Lung microvascular endothelial cell (primary cell): ENCODE data around the gene ZNF654. TPM values are rescaled to one million over a fixed set of nuclear protein-coding genes. Genes with fewer than 3 reads are reported as not detected.
"Not testable (repeated sequence)": the region's sequence is repeated elsewhere in the genome, so short reads cannot be mapped to it uniquely, and the experiment has no call there.

Experiments used
- DNase-seq, 2 donors: peaks; one replicate each; pipeline versions ENCODE4 v3.0.0 to v3.0.0-alpha.2; 2010; ENCODE audit warnings: low read depth in 2 of 2
- total RNA-seq: library from RNA; depleted of rRNA; stranded (reverse); fragments of >200 nt; gene quantifications from 2 replicates; pipeline ENCODE4 v1.2.1, GENCODE V29; 2014

Gene ZNF654
- total RNA-seq: 8.9 and 11.9 TPM in 2 replicates

DNA sequence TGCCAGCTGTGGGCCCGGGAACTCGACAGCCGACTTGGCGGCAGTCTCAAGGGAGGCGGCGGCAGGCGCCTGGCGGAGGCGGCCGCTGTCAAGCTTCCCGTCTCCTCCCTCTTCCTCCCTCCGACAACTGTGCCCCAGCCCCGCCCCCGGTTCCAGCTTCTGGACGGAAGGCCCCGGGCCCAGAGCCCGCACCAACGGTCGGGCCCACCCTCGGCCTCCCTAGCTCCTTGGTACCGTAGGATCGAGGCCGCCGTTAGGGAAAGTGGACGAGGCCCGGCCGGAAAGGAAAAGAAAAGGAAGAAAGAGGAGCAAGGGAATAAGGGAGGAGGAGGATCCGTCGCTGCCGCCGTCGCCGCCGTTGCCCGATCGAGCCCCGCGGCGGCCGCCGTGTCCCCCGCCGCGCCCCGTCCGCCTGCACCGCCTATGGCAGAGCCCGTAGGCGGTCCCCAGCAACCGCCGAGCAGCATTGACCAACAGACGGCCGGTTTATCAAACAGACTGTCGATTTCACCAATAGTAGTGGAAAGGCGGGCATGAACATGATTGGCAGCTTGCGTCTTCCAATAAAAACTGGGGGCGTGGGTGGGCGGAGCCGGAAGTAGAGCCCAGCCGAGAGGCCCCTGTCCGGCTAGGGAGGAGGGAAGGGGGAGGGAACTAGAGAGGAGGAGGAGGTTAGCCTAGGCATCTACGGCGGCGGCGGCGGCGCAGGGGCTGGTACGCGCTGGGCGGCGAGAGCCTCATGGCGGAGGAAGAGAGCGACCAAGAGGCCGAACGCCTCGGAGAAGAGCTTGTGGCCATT is at the start of gene ZNF654, which contains the start of gene CGGBP1:
Gene ZNF654, plus strand, starts transcription at position 675 of the 799 bp plus-strand sequence. Its CDS starts 65 bp downstream, at position 740.
Gene CGGBP1, minus strand, starts transcription at position 425 of the 799 bp plus-strand sequence. CDS start 3,029 bp downstream, outside the sequence.
- peak; percentile 99 for DNase-seq

- DNase-seq: no peak
Observed at GRCh38 chr3:88010810-88011209, 48.2 kb upstream of the ZNF654 start.

DNA sequence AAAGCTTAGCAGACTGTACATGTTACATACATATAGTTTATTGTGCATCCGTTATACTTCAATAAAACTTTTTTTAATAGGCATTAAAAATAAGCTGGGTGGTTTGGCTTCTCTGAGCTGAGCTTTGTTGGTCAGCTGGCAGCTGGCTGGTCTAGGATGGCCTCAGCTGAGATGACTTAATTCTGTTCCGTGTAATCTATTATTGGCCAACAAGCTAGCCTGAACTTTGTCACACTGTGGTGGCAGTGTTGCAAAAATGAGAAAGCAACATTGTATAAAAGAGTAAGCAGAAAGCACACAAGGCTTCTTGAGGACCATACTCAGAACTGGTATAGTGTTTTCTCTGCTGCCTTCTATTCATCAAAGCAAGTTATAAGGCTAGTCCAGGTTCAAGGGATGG is 45.5 kb upstream of the ZNF654 start:
- DNase-seq: no peak

DNA sequence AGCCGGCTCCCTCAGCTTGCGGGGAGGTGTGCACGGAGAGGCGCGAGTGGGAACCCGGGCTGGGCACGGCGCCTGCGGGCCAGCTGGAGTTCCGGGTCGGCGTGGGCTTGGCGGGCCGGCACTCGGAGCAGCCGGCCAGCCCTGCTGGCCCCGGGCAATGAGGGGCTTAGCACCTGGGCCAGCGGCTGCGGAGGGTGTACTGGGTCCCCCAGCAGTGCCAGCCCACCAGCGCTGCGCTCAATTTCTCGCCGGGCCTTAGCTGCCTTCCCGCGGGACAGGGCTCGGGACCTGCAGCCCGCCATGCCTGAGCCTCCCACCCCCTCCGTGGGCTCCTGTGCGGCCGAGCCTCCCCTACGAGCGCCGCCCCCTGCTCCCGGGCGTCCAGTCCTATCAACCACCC is 43.4 kb upstream of the ZNF654 start:
- not testable (repeated sequence) for DNase-seq

GRCh38 chr3:88019024-88019423 is 40.0 kb upstream of the ZNF654 start:
- no peak for DNase-seq

DNA sequence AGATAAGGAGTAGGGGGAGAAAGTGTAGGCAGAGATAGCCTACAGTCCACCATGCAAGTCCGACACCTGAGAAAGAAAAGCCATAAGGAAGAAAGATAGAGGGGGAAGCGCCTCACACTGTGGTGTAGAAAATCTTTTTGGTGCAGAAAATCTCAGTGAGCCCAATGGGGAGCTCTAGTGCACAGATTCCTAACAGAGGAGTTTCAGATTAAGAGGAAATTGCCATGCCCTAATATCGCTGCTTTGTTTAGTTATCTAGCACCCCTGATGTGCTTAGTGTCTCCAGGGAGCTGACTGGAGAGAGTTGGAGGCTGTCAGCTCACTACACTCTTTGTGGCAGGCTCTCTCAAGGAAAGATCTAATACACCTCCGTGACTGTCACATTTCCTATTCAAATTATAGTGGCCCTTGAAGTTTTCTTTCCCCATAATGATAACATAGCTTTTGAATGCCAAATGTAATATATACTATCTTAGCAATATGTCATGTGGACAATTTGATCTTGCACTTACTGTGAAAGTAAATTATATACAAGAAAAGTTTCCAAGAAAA is 34.0 kb upstream of the ZNF654 start:
- no peak for DNase-seq

DNA sequence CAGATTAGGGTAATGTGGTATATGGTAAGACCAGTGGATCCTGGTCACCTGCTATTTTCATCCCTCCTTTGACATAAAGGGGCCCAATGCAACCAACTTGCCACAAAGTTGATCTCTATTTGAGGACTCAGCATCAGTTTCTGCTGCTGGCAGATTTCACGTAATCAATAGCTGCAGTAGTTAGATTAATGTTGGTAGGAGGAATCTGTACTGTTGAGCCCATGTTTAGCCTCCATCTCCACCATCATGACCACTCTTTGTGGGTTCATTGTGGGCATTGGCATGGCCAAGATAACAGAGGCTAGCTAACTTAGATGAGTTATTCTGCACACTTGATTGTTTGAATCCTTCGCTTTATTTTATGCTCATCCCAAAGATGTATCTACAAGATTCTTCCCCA is 30.2 kb upstream of the ZNF654 start:
- no peak for DNase-seq

DNA sequence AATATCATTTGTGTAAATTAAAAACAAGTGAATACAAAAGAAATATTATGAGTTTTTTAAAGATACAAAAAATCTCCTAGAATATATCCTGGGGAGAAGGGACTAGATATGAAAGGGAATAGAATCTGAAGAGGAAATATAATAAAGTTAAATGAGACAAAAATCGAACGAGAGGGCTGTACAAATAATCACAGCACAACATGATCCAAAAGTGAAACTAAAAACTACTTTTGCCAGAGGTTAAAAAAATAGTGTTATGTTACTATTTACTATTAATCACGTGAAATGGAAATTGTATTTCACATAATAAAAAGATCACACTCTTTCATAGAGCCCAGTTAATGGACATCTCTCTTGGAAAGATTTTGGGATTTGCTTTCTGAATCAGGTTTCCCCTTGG is 28.8 kb upstream of the ZNF654 start:
- DNase-seq: peak; percentile 22 to 47

DNA sequence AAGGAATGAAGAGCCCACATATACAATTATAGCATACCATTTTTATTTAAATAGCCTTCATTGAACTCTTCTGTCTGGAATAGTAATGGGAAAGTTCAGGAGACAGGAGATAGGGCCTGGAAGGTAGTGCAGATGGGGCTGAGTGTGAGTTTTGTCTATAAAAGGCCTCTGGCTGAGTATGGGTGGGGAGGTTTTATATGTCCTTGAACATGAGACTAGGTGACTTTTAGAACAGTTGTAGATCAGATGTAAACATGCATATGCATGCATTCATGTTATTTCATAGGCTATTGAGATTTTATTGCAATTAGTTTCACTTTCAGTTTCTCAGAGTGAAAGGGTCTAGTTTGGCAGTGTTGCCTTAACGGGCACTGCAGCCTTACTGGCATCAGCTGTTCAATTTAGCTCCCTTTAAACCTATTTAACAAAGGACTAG is 27.4 kb upstream of the ZNF654 start:
- peak; percentile 56 to 72 for DNase-seq

GRCh38 chr3:88032245-88032644 is 26.8 kb upstream of the ZNF654 start:
- no peak for DNase-seq

DNA sequence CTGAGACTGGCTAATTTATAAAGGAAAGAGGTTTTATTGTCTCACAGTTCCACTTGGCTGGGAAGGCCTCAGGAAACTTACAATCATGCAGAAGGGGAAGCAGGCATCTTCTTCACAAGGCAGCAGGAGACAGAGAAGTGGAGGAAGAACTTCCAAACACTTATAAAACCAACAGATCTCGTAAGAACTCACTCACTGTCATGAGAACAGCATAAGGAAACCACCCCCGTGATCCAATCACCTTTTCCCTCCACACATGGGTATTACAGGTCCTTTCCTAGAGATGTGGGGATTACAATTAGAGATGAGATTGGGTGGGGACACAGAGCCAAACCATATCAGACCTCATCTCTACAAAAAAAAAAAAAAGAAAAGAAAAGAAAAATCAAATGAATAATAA is 26.0 kb upstream of the ZNF654 start:
- no peak for DNase-seq

DNA sequence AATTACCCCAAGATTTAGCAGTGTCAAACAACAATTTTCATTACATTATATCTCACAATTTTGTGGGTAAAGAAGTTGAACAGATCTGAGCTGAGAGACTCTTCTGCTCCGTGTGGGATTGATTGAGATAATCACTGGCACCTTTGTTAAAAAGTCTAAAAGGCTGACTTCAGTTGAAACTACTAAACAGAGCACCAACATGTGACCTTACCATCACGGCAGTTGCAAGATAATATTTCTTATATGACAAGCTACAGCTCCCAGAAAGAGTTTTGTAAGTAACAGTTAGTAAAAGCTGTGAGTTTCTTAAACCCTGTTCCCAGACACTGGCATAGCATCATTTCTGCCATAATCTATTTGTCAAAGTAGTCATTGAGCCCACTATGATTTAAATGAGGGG is 25.2 kb upstream of the ZNF654 start:
- DNase-seq: no peak

DNA sequence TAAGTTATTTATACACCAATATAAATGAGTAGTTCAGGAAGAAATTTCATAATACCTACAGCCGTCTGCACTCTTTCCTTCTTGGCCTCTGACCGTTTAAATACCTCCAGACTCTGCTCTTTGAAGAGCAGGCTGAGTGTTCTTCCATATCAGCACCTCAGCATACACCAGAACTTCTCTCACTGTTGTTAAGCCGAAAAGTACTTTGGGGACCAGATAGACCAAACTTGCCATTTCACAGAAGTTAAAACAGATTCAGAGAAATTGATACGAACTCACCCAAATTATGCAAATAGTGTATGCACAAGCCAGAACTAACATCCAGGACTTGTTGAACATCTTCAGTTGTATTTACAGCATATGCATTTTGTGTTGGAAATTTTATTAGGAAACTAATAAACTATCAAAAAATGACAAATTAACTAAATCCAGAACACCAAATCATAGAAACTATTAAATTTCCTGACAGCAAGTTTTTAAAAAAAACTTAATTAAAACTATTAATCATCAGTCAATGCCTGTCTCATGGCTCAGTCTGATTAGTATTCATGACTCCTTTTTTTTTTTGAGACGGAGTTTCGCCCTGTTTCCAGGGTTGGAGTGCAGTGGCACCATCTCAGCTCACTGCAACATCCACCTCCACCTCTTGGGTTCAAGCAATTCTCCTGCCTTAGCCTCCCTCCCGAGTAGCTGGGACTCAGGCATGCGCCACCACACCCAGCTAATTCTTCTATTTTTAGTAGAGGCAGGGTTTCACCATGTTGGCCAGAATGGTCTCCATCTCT is 24.4 kb upstream of the ZNF654 start:
- DNase-seq: no peak

GRCh38 chr3:88036221-88036620 is 22.8 kb upstream of the ZNF654 start:
- DNase-seq: no peak

- no peak for DNase-seq
Observed at GRCh38 chr3:88038566-88038965, 20.5 kb upstream of the ZNF654 start.

GRCh38 chr3:88040529-88040928 is 18.5 kb upstream of the ZNF654 start:
- no peak for DNase-seq

- DNase-seq: no peak
Observed at GRCh38 chr3:88041005-88041404, 18.1 kb upstream of the ZNF654 start.

DNA sequence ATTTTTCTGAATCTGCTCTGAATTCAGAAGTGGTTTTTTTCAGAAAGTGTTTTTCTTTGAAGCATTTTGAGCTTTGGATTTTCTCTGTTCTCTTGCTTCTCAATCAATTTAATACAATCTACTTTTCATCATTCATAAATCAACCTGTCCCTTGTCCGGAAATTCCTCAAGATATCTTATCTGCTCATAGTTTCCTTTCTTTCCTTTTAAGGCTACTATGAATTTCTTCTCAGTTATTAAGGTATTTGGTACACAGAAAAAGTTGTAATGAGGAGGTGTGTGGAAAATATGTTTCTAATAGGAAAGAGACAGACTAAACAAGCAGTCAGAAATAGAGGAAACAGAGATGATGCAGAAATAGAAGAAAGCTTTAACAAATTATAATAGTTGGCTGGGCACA is 14.6 kb upstream of the ZNF654 start:
- peak in 1 of 2 donors; percentile 55 for DNase-seq

DNA sequence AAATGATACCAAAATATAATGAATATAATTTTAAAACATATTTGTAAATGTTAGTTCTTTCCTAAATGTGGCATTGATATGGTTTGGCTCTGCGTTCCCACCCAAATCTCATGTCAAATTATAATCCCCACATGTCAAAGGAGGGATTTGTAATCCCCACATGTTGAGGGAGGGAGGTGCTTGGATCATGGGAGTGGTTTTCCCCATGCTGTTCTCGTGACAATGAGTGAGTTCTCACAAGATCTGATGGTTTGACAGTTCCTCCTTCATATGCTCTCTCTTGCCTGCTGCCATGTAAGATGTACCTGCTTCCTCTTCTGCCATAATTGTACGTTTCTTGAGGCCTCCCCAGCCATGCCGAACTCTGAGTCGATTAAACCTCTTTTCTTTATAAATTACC is 12.3 kb upstream of the ZNF654 start:
- no peak for DNase-seq

GRCh38 chr3:88057630-88058305 is 1.3 kb upstream of the ZNF654 start:
- DNase-seq: peak; percentile 28 to 32

- no peak for DNase-seq
Observed at GRCh38 chr3:88058306-88058580, 812 bp upstream of the ZNF654 start.
